ENCODE measurements around the gene GHDC. TPM values are rescaled to one million over a fixed set of nuclear protein-coding genes. Genes with fewer than 3 reads are reported as not detected.
A peak's percentile ranks its signal among the peaks of the same experiment; 100 is the strongest.

The GHDC gene
- total RNA-seq, 2 experiments from 2014 or later = 12.3 to 14.9 TPM

GRCh38 chr17:42236760-42237159 is 42.5 kb upstream of the GHDC start:
- CTCF ChIA-PET = interaction anchor here (1.1 to 5.4 kb wide), 5 partner anchors 8 to 75 kb away, joined by 3 to 34 read pairs (median 4); no protein-coding TSS in a partner anchor
- peaks cover 31% of the 10 kb centered on the region for H3K4me1 Mint-ChIP-seq (ENCODE audit: low read depth)
- H3K36me3 Mint-ChIP-seq (ENCODE audit: low read depth) = peaks cover 3% of the 10 kb centered on the region

GRCh38 chr17:42233994-42234393 is 39.7 kb upstream of the GHDC start:
- peaks cover 33% of the 10 kb centered on the region for H3K4me1 Mint-ChIP-seq (ENCODE audit: low read depth)
- H3K4me3 Mint-ChIP-seq = no peak overlapping the region
- POLR2A ChIA-PET = interaction anchor here (1.6 kb wide), 1 partner anchor 10 kb away, joined by 3 read pairs; no protein-coding TSS in a partner anchor
- TF ChIP-seq, protein P1, sequence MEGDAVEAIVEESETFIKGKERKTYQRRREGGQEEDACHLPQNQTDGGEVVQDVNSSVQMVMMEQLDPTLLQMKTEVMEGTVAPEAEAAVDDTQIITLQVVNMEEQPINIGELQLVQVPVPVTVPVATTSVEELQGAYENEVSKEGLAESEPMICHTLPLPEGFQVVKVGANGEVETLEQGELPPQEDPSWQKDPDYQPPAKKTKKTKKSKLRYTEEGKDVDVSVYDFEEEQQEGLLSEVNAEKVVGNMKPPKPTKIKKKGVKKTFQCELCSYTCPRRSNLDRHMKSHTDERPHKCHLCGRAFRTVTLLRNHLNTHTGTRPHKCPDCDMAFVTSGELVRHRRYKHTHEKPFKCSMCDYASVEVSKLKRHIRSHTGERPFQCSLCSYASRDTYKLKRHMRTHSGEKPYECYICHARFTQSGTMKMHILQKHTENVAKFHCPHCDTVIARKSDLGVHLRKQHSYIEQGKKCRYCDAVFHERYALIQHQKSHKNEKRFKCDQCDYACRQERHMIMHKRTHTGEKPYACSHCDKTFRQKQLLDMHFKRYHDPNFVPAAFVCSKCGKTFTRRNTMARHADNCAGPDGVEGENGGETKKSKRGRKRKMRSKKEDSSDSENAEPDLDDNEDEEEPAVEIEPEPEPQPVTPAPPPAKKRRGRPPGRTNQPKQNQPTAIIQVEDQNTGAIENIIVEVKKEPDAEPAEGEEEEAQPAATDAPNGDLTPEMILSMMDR (IDR thresholded peaks at IDR 0.05) = no peak
- DNase-seq (no peak), ATAC-seq (no peak)
- CTCF ChIA-PET = interaction anchor here (5.4 kb wide), 1 partner anchor 12 kb away, joined by 34 read pairs; no protein-coding TSS in a partner anchor
- H3K27ac Mint-ChIP-seq = peak overlapping the region; percentile 61
- no peaks in the 10 kb centered on the region for H3K27me3 Mint-ChIP-seq
- H3K9me3 Mint-ChIP-seq = no peaks in the 10 kb centered on the region
- H3K36me3 Mint-ChIP-seq (ENCODE audit: low read depth) = no peaks in the 10 kb centered on the region
- intact Hi-C loops (cut with micrococcal nuclease) = no loop called here

More at GRCh38 chr17:42236760-42237159, 42.5 kb upstream of the GHDC start:
- DNase-seq (no peak), ATAC-seq (no peak)
- intact Hi-C loops (cut with micrococcal nuclease) = no loop called here
- Mint-ChIP-seq H3K27me3 (no peaks in the 10 kb centered on the region), H3K27ac (no peak overlapping the region), H3K9me3 (no peaks in the 10 kb centered on the region), H3K4me3 (no peak overlapping the region)
- POLR2A ChIA-PET = interaction anchor here (1.2 to 1.4 kb wide), 3 partner anchors 11 to 152 kb away, joined by 4 to 5 read pairs (median 4); partner anchors contain the start of gene STAT3
- TF ChIP-seq, protein P1 (IDR thresholded peaks at IDR 0.05) = no peak

DNA sequence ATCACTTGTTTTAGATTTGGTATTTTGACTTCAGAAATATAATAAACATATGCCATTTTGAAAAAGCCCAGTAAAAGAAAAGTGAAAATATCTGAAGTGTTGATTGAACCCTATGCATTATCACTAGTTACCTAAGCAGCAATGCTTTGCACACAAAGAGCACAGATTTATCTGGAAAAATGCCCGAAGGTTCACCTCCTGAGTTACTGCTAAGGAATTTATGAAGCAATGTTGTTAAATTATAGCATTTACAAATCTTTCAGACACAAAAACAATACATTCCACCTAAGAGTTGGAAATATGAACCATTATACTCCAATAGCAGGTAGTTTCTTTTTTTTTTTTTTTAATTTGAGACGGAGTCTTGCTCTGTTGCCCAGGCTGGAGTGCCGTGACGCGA is 38.9 kb upstream of the GHDC start:
- ATAC-seq (no peak), DNase-seq (no peak)
- H3K4me1 Mint-ChIP-seq (ENCODE audit: low read depth) = peaks cover 37% of the 10 kb centered on the region
- H3K27ac Mint-ChIP-seq = no peak overlapping the region
- peaks cover 4% of the 10 kb centered on the region for H3K36me3 Mint-ChIP-seq (ENCODE audit: low read depth)
- no peaks in the 10 kb centered on the region for H3K27me3 Mint-ChIP-seq
- TF ChIP-seq, protein P1 (IDR thresholded peaks at IDR 0.05) = no peak
- intact Hi-C loops (cut with micrococcal nuclease) = no loop called here
- POLR2A ChIA-PET = no interaction called here
- no peaks in the 10 kb centered on the region for H3K9me3 Mint-ChIP-seq
- CTCF ChIA-PET = interaction anchor here (1.7 kb wide), 1 partner anchor 11 kb away, joined by 10 read pairs; no protein-coding TSS in a partner anchor
- no peak overlapping the region for H3K4me3 Mint-ChIP-seq

GRCh38 chr17:42230225-42230624 is 35.9 kb upstream of the GHDC start:
- peak; percentile 92 for ATAC-seq
- Mint-ChIP-seq H3K27me3 (no peaks in the 10 kb centered on the region), H3K27ac (peak overlapping the region; percentile 49), H3K4me1 (ENCODE audit: low read depth) (peaks cover 43% of the 10 kb centered on the region), H3K36me3 (ENCODE audit: low read depth) (peaks cover 12% of the 10 kb centered on the region), H3K4me3 (no peak overlapping the region), H3K9me3 (no peaks in the 10 kb centered on the region)
- intact Hi-C loops (cut with micrococcal nuclease) = no loop called here
- TF ChIP-seq, protein P1 (IDR thresholded peaks at IDR 0.05) = no peak
- ChIA-PET POLR2A (interaction anchor here (0.8 to 1.9 kb wide), 2 partner anchors 19 to 28 kb away, joined by 4 read pairs; no protein-coding TSS in a partner anchor), CTCF (interaction anchor here (0.7 to 1.6 kb wide), 6 partner anchors 31 to 82 kb away, joined by 3 to 4 read pairs (median 3); partner anchors contain the start of gene KCNH4)
- peak; percentile 20 for DNase-seq

All from activated CD8-positive, alpha-beta T cell treated with anti-CD3 and anti-CD28 coated beads for 36 hours (primary cell).